Activated B cell treated with CpG ODN at 0.5 μM for 24 hours (primary cell): ENCODE measurements around the gene DPF3. TPM values are rescaled to one million over a fixed set of nuclear protein-coding genes. Genes with fewer than 3 reads are reported as not detected.

ENCODE experiments used
- ATAC-seq: fragments of 200-7000 bp; cut with Tn5 transposase; one replicate; pipeline ENCODE4 v1.10.0; 2021; ENCODE audit warnings: low read depth, mild to moderate bottlenecking, moderate library complexity
- CTCF ChIA-PET: fragments of 350-600 bp; sonication (Branson Sonifier 250); formaldehyde crosslinking; loops from one replicate; lab custom pipeline; 2021; ENCODE audit warnings: antibody characterized with exemption; lab: Charles Lee
- POLR2A ChIA-PET: fragments of 350-600 bp; sonication (Branson Sonifier 250); formaldehyde crosslinking; loops from one replicate; lab custom pipeline; 2021; ENCODE audit warnings: antibody characterized with exemption; lab: Charles Lee
- DNase-seq: peaks from one replicate; pipeline ENCODE4 v3.0.0; 2022
- H3K27ac Mint-ChIP-seq: one replicate; pipeline ENCODE4 v1.8.0; 2020; ENCODE audit warnings: mixed read lengths
- H3K27me3 Mint-ChIP-seq: one replicate; pipeline ENCODE4 v1.8.0; 2021; ENCODE audit warnings: mixed read lengths
- H3K36me3 Mint-ChIP-seq: one replicate; pipeline ENCODE4 v1.8.0; 2021; ENCODE audit warnings: low read depth, mixed read lengths
- H3K4me1 Mint-ChIP-seq: one replicate; pipeline ENCODE4 v1.8.0; 2021; ENCODE audit warnings: mixed read lengths
- H3K4me3 Mint-ChIP-seq: one replicate; pipeline ENCODE4 v1.8.0; 2020; ENCODE audit warnings: mild to moderate bottlenecking, mixed read lengths
- H3K9me3 Mint-ChIP-seq: one replicate; pipeline ENCODE4 v1.8.0; 2020; ENCODE audit warnings: mixed read lengths
- CTCF ChIP-seq: fragments of 200-600 bp; IDR thresholded peaks from one replicate; pipeline ENCODE4 v1.8.0; 2022; ENCODE audit warnings: antibody characterized with exemption, mild to moderate bottlenecking
- intact Hi-C: fragments of 100-400 bp; cut with micrococcal nuclease; formaldehyde crosslinking; loops from one replicate; pipeline ENCODE4 v1.15.1; 2024
- total RNA-seq: library from RNA; stranded (reverse); gene quantifications from 2 replicates; pipeline ENCODE4 v1.2.3, GENCODE V29; 2022

Gene DPF3
- total RNA-seq, 1 donor from 2014 or later, result 3.5 TPM

- Mint-ChIP-seq H3K4me1 (peaks cover 17% of the 10 kb centered on the region), H3K4me3 (no peak overlapping the region), H3K9me3 (no peaks in the 10 kb centered on the region), H3K27me3 (no peaks in the 10 kb centered on the region), H3K36me3 (no peaks in the 10 kb centered on the region), H3K27ac (no peak overlapping the region)
- no peak for DNase-seq
- intact Hi-C loops, result no loop called here
- CTCF ChIA-PET, result interaction anchor here (0.8 to 5.0 kb wide), 6 partner anchors 12 to 880 kb away, joined by 3 to 236 read pairs (median 3); no protein-coding TSS in a partner anchor
- POLR2A ChIA-PET, result interaction anchor here (1.1 kb wide), 1 partner anchor 385 kb away, joined by 4 read pairs; no protein-coding TSS in a partner anchor
- TF ChIP-seq CTCF, result no peak
- ATAC-seq, result no peak
Observed at GRCh38 chr14:72902801-72903530, 9.1 kb upstream of the DPF3 start.

- ATAC-seq, result no peak
- no peak for DNase-seq
- no peak for TF ChIP-seq CTCF
- H3K27ac Mint-ChIP-seq, result no peak overlapping the region
- H3K4me3 Mint-ChIP-seq, result no peak overlapping the region
- H3K27me3 Mint-ChIP-seq, result no peaks in the 10 kb centered on the region
- H3K9me3 Mint-ChIP-seq, result no peaks in the 10 kb centered on the region
- intact Hi-C loops, result no loop called here
- POLR2A ChIA-PET, result no interaction called here
- CTCF ChIA-PET, result interaction anchor here (0.9 kb wide), 1 partner anchor 384 kb away, joined by 3 read pairs; no protein-coding TSS in a partner anchor
- peaks cover 12% of the 10 kb centered on the region for H3K4me1 Mint-ChIP-seq
- no peaks in the 10 kb centered on the region for H3K36me3 Mint-ChIP-seq
Observed at GRCh38 chr14:72901361-72901760, 7.5 kb upstream of the DPF3 start.

GRCh38 chr14:72898448-72898847 is 4.5 kb upstream of the DPF3 start:
- Mint-ChIP-seq H3K4me1 (peaks cover 16% of the 10 kb centered on the region), H3K27me3 (peaks cover 3% of the 10 kb centered on the region), H3K4me3 (no peak overlapping the region), H3K9me3 (no peaks in the 10 kb centered on the region), H3K27ac (no peak overlapping the region), H3K36me3 (peaks cover 6% of the 10 kb centered on the region)
- DNase-seq, result no peak
- no peak for TF ChIP-seq CTCF
- intact Hi-C loops, result loop anchor here (10.0 kb wide), 1 partner anchor 144 kb away; no protein-coding TSS in a partner anchor
- no peak for ATAC-seq
- CTCF ChIA-PET, result interaction anchor here (1.7 kb wide), 1 partner anchor 380 kb away, joined by 4 read pairs; no protein-coding TSS in a partner anchor
- POLR2A ChIA-PET, result no interaction called here

GRCh38 chr14:72894623-72895378 is 900 bp upstream of the DPF3 start:
- H3K4me3 Mint-ChIP-seq, result peak overlapping the region; percentile 98
- H3K4me1 Mint-ChIP-seq, result peaks cover 32% of the 10 kb centered on the region
- H3K27ac Mint-ChIP-seq, result peak overlapping the region; percentile 65
- H3K9me3 Mint-ChIP-seq, result no peaks in the 10 kb centered on the region
- CTCF ChIA-PET, result interaction anchor here (0.7 to 4.5 kb wide), 5 partner anchors 10 to 381 kb away, joined by 3 to 27 read pairs (median 6); no protein-coding TSS in a partner anchor
- ATAC-seq (no peak), DNase-seq (peak; percentile 20)
- POLR2A ChIA-PET, result interaction anchor here (1.2 to 2.2 kb wide), 4 partner anchors 32 to 377 kb away, joined by 4 to 18 read pairs (median 6); partner anchors contain the start of genes DCAF4 and RBM25
- intact Hi-C loops, result loop anchor here (1.0 to 10.0 kb wide), 7 partner anchors 10 to 376 kb away; partner anchors contain the start of gene DCAF4
- peaks cover 6% of the 10 kb centered on the region for H3K36me3 Mint-ChIP-seq
- no peak for TF ChIP-seq CTCF
- H3K27me3 Mint-ChIP-seq, result peaks cover 3% of the 10 kb centered on the region
